GM21526 (cell line): ENCODE measurements around the gene TMEM225B.
A peak's percentile ranks its signal among the peaks of the same experiment; 100 is the strongest.
"Not testable (repeated sequence)": the region's sequence is repeated elsewhere in the genome, so short reads cannot be mapped to it uniquely, and the experiment has no call there.

Experiments
- ATAC-seq: cut with Tn5 transposase; IDR thresholded peaks from one replicate; pipeline ENCODE4 v1.9.1; 2021; ENCODE audit warnings: moderate library complexity; ENCODE audit not compliant: unreplicated experiment, low FRiP score

Gene TMEM225B

DNA sequence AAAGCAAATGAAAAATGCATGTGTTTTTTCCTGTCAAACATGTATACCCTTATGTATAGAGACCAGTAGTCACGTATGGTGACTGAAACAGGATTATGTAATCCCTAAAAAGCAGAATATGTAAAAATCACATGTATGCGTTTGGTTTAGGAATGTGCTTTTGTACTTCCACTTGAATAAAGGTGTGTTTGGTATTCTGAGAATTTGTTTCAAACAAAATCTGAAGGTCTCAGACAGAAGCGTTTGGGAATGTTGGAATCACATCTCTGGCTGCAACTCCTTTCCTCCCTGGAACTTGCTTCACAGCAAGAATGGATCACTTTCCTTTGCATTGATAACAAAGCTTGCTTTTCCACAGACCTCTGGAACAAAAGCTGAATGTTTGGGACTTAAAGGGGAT, 21.8 kb upstream of the TMEM225B start:
- no peak for ATAC-seq

DNA sequence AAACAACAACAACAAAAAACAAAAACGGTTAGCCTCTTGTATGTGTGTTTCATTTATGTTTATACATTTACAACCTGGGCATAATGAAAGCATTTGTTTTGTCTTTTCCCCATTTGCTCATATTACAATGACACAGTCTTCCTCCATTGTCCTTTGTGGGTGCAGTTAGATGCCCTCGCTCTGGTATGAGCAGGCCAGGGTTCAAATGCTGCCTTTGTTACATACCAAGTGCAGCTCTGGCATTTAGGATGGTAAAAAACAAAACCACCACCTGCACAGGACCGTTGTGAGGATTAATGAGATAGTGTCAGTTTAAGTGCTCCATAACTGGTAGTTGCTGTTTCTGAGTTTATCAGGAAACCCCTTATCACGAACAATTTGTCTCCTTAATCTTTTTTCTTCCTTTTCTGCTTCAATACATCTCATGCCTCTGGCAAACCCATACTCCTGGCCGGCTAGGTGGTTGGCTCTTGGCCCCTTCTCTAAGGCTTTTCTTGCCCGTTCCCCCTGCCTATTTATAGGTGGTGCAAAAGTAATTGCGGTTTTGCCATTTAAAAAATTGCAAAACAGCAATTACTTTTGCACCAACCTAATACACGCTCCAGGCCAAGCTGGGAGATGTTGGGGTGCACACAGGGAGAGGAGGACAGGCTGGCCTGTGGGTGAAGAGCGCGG, 18.6 kb upstream of the TMEM225B start:
- ATAC-seq, result no peak

DNA sequence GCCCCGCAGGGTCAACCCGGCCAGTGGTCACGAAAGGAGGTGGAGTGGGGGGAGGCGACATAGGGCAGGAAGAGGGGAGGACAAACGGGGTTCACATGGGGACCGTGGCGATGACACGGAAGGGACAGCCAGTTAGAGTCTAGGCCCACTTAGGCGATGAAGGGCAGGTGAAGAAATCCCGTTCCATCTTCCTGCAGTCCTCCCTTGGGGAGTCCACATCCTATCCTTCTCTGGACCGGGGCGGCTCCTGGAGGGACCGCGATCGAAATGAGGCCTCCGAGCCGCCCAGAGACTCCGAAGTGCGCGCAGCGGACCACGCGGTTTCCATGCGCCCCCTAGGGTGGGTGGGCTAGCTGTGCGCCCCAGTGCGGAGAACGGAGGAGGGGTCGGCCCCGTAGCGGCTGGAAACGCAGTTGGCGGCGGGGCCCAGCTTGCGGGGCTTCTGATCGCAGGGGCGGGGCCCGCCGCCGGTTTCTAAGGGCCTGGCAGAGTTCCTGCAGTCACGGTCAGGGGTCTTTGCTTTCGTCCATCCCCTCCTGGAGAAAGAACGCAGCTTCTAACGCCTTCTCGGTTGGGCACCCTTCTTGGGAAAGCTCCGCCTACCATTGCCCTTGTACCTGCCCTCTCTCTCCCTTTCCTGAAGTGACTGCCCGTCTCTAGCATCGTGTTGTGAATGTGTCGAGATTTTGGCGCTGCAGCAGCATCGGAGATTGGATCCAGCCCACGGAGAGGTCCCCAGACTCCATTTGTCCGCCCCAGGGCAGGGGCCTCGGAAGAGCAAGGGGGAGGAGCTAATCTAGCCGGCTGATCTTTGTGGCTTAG, 17.9 kb upstream of the TMEM225B start:
- ATAC-seq, result no peak

DNA sequence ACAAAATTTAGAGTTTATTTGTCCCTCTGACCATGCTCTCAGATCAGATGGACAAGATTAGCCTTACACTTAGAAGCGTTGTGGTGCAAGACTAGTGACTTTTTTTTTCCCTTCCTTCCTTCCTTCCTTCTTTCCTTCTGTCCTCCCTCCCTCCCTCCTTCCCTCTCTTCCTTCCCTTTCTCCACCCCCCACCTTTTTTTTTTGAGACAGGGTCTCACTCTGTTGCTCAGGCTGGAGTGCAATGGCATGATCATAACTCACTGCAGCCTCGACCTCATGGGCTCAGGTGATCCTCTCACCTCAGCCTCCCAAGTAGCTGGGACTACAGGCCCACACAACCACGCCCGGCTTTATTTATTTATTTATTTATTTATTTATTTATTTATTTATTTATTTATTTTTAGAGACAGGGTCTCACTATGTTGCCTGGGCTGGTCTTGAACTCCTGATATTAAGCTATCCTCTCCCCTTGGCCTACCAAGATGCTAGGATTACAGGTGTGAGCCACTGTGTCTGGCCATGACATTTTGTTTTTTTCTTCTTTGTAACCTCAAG, 17.2 kb upstream of the TMEM225B start:
- not testable (repeated sequence) for ATAC-seq

DNA sequence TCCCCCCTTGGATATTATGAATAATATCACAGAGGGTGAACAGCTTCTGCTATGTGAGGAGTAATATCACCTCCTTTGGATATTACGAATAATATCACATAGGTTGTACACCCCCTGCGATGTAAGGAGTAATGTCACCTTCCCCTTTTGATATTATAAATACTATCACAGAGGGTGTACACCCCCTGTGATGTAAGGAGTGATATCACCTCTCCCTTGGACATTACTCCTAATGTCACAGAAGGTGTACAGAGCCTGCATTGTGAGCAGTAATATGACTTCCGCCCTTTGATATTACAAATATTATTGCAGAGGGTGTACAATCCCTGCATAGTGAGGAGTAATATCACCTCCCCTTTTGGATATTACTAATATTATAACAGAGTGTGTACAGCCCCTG, 9.2 kb upstream of the TMEM225B start:
- no peak for ATAC-seq

DNA sequence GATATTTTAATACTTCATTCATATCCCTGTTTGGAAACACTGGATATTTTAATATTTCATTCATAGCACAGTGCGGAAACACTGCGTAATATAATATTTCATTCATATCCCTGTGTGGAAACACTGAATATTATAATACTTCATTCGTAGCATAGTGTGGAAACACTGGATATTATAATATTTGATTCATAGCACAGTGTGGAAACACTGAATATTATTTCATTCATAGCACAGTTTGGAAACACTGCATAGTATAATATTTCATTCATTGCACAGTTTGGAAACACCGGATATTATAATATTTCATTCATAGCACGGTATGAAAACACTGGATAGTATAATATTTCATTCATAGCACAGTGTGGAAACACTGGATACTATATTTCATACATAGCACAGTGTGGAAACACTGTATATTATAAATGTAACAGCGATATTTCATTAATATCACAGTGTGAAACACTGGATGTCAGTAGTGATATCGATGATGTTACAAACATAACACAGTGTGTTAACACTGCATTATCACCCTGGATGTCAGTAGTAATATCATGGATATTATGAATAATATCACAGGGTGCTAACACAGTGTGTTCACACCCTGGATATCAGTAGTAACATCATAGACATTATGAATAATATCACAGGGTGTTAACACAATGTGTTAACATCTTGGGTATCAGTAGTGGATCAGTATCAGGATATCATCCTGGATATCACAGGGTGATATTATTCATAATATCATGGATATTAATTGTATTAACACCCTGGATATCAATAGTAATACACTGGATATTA, 2.9 kb upstream of the TMEM225B start:
- no peak for ATAC-seq

DNA sequence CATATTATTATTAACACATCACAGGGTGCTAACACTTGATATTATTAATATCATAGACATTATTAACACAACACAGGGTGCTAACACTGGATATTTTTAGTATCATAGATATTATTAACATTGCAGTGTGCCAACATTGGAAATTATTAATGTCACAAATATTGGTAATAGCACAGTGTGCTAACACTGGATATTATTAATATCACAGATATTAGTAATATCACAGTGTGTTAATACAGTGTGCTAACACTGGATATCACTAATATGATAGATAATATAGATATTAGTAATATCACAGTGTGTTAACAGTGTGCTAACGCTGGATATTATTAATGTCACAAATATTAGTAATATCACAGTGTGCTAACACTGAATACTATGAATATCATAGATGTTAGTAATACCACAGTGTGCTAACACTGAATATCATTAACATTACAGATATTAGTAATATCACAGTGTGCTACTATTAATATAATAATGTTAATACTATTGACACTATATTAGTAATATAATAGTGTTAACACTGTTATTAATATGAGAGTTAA, 1.6 kb upstream of the TMEM225B start:
- ATAC-seq, result no peak

DNA sequence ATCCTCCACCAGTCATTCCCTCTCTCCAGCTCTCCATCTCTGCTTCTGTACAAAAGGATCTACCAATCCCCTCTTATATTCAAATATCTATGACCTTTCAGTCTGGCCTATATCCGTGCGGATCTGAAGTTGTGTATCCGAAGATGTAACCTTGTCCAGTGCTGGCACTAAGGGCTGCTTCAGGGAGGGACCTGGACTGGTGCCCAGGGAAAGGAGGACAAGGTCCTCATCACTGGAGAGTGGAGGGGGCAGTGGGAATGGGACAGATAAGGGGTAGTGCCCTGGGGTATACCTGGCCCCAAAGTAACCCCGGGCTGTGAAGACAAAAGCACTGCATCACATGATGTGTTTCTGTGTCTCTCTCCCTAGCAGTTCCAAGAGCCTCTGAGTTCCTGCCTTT, 1.8 kb downstream of the TMEM225B start:
- no peak for ATAC-seq

DNA sequence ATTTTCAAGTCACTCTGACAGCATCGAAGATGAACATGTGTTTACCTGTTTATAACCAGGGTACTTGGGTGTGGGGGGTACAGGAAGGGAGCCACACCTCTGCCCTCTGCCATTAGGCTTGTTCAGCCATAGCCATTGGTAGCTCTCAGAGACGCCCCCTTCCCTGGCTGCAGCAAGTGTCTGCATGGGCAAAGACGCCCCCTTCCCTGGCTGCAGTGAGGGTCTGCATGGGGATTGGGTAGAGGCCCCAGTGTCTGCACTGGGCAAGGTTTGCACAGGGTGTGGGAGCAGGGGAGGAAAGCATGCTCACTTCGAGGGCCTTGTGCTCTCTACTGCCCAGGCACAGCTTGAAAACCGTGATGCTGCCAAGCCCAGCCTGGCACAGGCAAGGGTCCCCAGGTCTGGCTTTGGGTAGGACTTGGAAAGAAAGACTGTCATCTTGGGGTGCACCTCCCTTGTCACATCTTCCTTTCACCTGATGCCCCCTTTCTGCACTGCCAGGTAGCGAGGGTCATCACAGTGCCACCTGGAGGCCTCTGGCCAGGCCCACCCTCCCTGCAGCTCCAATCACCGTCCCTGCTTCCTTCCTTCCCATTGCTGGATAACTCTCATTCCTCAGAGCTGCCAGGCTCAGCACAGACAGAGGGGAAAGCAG, 3.7 kb downstream of the TMEM225B start:
- ATAC-seq, result no peak

DNA sequence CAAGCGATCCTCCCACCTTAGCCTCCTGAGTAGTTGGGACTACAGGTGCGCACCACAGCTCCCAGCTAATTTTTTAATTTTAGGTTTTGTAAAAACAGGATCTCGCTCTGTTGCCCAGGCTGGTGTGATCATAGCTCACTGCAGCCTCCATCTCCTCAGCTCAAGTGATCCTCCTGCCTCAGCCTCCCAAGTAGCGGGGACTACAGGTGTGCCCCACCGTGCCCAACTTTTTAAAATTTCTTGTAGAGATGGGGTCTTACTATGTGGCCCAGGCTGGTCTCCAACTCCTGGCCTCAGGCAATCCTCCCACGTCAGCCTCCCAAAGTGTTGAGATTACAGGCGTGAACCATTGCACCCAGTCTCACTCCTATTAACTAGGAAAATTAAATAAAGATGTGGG, 7.5 kb downstream of the TMEM225B start:
- no peak for ATAC-seq

DNA sequence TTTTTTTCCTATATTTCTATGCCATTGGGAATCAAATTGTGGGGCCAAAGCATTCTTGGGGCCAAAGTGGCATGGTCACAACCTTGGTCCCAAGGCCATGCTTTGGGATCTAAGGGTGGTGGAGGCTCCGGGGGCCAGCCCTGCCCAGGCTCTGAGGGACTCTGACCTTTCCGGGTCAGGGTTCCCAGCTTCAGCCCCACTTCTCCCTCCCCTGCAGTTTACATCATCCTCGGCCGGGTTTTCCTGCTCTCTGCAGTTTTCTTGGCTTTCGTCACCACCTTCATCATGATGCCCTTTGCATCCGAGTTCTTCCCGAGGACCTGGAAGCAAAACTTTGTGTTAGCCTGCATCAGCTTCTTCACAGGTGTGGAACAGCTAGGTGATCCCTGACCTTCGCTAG, 8.5 kb downstream of the TMEM225B start:
- no peak for ATAC-seq

DNA sequence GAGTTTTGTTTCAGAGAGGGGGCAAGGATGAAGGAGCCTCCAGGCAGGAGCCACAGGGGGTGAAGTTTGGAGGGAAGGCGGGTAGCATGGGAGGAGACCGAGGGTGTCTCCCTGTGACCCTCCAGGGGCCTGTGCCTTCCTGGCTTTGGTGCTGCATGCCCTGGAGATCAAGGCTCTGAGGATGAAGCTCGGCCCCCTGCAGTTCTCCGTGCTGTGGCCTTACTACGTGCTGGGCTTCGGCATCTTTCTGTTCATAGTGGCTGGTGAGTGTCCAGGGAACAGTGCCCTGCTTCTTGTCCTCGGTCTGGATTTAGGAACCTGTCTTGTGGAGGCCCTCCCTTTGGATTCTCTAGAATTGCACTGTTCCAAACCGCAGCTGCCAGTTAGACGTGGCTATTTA, 9.5 kb downstream of the TMEM225B start:
- no peak for ATAC-seq

DNA sequence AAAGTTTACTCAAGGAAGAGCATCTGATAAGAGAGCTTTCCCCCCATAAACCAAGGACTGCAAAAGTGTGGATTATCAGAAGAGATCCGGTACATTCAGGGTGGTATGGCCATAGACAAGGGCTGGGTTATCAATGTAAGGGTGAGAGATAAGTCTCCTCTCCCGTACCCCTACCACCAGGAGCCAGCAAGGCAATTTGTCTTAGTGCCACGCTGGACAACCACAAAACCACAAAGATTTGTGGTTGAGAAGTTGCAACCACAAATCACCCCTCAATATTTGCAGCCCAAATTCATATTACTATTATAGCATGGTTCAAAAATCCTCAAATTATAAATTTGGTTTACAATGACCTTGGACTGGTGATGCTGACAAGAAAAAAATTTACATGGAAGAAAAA, 16.4 kb downstream of the TMEM225B start:
- no peak for ATAC-seq

DNA sequence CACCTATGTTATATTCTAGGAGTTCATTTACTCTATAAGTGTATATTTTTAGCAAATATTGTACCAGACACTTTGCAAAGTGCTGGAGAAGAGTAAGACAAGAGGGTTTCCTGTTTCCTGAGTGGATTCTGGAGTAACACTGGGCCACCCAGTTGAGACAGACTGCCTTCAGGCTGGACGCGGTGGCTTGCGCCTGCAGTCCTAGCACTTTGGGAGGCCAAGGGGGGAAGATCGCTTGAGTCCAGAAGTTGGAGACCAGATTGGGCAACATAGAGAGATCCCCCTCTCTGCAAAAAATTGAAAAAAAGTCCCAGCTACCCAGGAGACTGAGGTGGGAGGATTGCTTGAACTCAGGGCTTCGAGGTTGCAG, 17.9 kb downstream of the TMEM225B start:
- ATAC-seq, result no peak

DNA sequence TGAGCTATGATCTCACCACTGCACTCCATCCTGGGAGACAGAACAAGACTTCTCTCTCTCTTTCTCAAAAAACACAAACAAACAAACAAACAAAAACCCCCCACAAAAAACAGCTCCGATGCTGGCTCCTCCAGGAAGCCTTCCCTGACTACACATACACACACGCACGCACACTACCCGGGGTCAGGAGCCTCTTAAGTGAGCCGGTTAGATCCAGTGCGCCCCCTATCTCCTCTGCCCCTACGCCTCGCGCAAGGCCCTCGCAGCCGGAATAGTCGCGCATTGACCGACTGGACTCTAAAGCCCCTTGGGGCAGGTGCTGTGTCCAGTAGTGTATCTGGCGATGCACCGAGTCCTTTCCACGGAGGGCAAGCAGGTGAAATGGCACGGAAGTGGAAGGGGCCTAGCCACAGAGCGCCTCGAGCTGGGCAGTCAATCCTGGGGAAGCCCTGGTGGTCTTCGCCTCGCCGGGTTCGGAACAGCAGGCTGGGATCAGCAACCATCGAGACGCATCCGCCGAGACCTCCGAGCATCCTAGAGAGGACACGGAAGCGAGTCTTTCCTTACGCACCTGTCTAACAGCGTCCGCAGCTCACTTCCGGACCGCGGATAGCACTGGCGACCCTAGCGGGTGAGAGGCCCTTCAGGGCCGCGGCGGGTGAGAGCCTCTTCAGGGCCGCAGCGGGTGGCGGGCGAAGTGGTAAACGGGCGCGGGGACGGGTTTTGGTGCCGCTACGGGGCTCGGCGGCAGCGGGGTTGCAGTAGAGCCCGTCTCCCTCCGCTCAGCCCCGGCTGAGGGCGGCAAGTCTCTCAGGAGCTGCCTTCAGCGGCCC, 18.5 kb downstream of the TMEM225B start, which contains the start of gene ZSCAN25:
ZSCAN25 (plus strand) TSS at position 588 of the 833 bp plus-strand sequence. CDS start 2,661 bp downstream, outside the sequence.
- peak; percentile 89 for ATAC-seq

DNA sequence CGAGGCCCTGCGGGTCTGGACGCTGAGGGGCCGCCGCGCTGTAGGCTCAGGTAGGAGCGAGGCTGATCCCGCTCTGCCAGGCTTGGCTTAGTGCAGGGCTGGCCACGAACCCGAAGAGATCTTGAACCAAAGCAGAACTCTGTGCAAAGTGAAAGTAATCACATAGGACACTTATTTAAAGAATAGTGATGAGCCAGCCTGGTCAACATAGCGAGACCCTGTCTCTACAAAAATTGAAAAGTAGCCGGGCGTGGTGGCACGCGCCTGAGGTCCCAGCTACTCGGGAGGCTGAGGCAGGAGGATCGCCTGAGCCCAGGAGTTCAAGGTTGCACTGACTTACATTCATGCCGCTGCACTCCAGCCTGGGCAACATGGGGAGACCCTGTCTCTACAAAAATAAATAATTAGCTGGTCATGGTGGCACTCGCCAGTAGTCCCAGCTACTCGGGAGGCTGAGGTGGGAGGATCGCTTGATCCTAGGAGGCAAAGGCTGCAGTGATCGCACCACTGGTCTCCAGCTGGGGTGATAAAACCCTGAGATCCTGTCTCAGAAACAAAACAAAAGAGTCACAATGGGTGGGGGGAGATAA, 19.2 kb downstream of the TMEM225B start:
- no peak for ATAC-seq

DNA sequence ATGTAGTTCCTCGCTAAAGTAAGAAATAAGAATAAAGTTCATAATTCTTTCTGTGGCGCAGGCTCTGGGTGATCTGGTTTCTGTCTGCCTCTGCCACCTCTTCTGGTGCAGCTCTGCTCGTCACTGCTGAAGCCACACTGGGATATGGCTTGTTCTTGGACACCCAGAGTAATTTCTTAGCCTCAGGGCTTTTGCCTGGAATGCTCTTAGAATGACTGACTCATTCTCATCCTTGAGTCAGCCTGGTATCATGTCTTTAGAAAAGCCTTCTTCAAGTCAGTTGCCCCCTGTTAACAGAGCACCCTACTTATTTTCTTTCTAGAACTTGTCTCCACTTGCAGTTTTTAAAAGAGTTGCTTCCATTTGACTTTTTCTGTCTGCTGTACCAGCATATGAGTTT, 20.7 kb downstream of the TMEM225B start:
- no peak for ATAC-seq

DNA sequence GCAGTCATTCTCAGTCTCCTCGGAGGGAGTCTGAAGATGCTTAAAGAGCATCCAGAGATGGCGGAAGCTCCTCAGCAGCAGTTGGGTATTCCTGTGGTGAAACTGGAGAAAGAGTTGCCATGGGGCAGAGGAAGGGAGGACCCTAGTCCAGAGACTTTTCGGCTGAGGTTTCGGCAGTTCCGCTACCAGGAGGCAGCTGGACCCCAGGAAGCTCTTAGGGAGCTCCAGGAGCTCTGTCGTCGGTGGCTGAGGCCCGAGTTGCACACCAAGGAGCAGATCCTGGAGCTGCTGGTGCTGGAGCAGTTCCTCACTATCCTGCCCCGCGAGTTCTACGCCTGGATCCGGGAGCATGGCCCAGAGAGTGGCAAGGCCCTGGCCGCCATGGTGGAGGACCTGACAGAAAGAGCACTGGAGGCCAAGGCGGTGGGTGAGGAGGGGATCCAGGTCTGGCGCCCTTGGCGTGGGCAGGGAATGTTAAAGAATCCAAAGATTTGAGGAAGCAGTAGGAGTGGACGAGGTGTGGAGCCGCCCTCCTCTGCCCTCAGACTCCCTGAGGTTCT, 21.6 kb downstream of the TMEM225B start:
- no peak for ATAC-seq

DNA sequence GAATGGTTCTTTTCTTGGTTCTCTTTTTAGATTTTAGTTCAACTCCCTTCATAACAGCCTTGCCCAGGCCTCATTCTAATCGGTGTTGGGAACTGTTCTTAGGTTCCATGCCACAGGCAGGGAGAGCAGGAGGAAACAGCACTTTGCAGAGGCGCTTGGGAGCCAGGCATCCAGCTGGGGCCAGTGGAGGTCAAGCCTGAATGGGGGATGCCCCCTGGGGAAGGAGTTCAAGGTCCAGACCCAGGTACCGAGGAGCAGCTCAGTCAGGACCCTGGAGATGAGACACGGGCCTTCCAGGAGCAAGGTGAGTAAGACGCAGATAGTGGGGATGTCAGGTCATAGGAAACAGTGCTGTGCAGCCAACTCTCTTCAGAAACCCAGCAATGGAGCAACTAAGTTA, 23.2 kb downstream of the TMEM225B start:
- ATAC-seq, result no peak
